HG02571 (cell line): ENCODE measurements around the gene OSBP.
"Not testable (repeated sequence)": the region's sequence is repeated elsewhere in the genome, so short reads cannot be mapped to it uniquely, and the experiment has no call there.

Source experiments
- ATAC-seq: cut with Tn5 transposase; IDR thresholded peaks from one replicate; pipeline ENCODE4 v1.9.1; 2021; ENCODE audit warnings: mild to moderate bottlenecking, moderate library complexity; ENCODE audit not compliant: unreplicated experiment

Gene OSBP, protein sequence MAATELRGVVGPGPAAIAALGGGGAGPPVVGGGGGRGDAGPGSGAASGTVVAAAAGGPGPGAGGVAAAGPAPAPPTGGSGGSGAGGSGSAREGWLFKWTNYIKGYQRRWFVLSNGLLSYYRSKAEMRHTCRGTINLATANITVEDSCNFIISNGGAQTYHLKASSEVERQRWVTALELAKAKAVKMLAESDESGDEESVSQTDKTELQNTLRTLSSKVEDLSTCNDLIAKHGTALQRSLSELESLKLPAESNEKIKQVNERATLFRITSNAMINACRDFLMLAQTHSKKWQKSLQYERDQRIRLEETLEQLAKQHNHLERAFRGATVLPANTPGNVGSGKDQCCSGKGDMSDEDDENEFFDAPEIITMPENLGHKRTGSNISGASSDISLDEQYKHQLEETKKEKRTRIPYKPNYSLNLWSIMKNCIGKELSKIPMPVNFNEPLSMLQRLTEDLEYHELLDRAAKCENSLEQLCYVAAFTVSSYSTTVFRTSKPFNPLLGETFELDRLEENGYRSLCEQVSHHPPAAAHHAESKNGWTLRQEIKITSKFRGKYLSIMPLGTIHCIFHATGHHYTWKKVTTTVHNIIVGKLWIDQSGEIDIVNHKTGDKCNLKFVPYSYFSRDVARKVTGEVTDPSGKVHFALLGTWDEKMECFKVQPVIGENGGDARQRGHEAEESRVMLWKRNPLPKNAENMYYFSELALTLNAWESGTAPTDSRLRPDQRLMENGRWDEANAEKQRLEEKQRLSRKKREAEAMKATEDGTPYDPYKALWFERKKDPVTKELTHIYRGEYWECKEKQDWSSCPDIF

GRCh38 chr11:59615637-59616395 lies at the start of gene OSBP:
Gene OSBP, minus strand, starts transcription at chr11:59615774. Its CDS starts 110 bp downstream, at chr11:59615664.
- ATAC-seq, result peak; percentile 86

GRCh38 chr11:59660621-59661020 lies 45.0 kb upstream of the OSBP start:
- ATAC-seq, result no peak

DNA sequence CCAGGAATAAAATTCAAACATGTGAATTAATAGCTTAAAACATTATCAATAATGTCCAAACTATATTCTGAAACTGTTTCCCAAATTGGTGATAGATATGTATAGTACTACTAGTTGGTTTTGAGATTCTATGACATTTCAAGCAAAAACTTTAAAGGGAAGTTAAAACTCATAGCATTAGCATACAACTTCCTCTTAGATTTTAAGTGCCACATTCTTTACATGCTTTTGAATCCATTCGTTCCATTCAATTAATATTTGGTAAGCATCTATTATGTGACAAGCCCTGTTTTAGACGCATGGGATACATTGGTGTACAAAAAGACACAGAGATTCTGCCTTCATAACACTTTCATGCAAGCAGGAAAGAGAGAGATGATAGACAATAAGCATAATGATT lies 44.4 kb upstream of the OSBP start:
- no peak for ATAC-seq

DNA sequence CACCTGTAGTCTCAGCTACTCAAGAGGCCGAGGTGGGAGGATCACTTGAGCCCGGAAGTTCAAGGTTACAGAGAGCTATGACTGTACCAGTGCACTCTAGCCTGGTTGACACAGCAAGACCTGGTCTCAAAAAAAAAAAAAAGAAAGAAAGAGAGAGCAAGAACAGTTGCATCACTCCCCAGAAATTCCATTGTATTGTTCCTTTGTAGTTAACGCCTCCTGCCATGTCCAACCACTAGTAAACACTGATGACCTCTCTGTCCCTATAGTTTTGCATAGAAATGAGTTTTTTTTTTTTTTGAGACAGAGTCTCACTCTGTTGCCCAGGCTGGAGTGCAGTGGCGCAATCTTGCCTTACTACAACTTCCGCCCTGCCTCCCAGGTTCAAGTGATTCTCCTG lies 42.5 kb upstream of the OSBP start:
- ATAC-seq, result no peak

DNA sequence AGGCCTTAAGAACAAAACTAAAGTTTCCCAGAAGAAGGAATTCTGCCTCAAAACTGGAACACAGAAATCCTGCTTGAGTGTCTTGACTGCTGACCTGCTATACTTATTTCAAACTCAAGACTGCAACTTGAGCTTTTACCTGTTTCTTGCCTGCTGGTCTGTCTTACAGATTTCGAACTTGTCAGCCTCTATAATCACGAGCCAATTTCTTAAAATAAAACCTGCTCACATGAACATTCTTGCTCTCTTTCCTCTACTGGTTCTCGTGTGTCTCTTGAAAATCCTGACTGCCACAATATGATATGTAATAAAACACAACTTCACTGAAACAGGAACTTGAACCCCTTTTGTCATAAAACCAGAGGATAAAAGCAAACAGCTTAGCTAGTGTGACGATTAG lies 39.3 kb upstream of the OSBP start:
- ATAC-seq, result no peak

- ATAC-seq, result no peak
Measured at GRCh38 chr11:59647245-59647980, 31.8 kb upstream of the OSBP start.

DNA sequence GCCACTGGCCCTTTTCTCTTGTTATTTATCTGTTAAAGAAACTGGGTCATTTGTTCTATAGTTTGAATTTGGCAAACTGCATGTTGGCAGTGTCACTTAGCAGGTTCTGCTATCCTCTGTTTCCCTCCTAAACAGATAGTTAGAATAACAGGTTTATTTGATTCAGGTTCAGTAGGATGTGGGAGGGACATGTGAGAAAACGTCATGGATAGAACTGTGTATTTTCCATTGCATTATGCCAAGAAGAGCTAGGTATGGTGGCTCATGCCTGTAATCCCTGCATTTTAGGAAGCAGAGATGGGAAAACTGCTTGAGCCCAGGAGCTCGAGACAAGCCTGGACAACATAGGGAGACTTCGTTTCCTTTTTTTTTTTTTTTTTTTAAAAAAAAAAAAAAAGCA lies 29.0 kb upstream of the OSBP start:
- no peak for ATAC-seq

GRCh38 chr11:59643390-59643789 lies 27.8 kb upstream of the OSBP start:
- no peak for ATAC-seq

DNA sequence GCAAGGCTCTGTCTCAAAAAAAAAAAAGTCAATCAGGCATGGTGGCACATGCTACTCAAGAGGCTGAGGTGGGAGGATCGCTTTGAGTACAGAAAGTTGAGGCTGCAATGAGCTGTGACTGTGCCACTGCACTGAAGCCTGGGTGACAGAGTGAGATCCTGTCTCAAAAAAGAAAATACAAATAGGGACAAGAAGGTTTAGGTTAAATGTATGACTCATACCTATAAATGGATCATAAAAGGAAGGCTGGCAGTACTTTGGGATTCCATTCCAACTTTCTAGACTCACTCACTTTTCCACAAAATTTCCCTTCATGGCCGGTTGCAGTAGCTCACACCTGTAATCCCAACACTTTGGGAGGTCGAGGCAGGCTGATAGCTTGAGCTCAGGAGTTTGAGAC lies 25.6 kb upstream of the OSBP start:
- ATAC-seq, result no peak

- ATAC-seq, result no peak
Measured at GRCh38 chr11:59630493-59630892, 14.9 kb upstream of the OSBP start.

DNA sequence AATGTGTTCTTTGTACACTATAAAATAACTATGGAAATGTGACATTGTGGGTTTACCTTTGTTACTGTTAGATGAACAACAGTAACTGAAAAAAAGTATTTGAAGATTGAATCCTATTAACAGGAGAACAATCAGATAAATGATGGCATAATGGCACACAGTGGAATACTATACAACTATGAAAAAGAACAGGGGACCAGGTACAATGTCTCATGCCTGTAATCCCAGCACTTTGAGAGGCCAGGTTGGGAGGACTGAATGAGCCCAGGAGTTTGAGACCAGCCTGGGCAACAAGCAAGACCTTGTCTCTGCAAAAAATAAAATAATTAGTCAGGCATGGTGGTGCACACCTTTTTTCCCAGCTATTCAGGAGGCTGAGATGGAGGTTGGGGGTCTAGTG lies 14.4 kb upstream of the OSBP start:
- no peak for ATAC-seq

- ATAC-seq, result not testable (repeated sequence)
Measured at GRCh38 chr11:59626969-59627368, 11.4 kb upstream of the OSBP start.

DNA sequence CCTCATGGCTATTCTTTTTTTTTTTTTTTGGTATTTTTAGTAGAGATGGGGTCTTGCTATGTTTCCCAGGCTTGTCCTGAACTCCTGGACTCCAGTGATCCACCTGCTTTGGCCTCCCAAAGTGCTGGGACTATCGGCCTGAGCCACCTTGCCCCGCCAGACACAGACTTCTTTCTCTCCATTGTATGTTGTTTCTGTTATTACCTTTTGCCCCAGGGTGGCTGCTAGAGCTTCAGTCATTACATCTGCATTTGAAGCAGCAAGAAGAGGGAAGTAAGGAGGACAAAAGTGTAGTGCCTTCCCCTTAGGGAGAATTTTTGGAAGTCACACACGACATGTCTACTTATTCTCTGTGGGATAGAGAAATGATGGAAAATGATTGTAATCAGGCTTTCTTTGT lies 10.1 kb upstream of the OSBP start:
- ATAC-seq, result no peak

GRCh38 chr11:59617876-59618275 lies 2.3 kb upstream of the OSBP start:
- no peak for ATAC-seq

DNA sequence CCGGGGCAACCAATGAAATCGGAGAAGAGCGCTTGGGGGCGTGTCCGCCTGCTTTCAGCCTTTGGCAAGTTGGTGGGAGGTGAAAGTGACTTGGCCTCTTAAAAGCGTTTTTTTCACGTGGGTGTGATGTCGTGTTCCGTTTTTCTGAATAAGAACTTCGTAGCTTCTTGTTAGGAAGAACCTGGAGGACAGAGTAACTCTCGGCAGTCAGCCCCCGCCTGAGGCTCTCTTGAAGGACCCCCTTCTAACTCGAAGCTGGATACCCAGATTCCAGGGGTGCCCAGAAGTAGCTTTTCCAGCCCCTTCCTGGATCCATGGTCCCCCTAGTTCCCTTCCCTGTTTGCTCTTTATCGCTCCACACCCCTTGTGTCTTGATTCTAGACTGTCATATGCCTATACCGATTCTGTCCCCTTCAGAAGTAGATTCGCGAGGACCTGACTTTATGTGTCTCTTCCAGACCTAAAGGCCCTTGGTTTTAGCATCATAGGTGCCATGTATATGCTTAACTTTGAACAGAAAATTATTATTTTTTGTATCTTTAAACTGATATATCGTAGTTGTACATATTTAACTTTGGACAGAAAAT lies 915 bp upstream of the OSBP start:
- no peak for ATAC-seq

DNA sequence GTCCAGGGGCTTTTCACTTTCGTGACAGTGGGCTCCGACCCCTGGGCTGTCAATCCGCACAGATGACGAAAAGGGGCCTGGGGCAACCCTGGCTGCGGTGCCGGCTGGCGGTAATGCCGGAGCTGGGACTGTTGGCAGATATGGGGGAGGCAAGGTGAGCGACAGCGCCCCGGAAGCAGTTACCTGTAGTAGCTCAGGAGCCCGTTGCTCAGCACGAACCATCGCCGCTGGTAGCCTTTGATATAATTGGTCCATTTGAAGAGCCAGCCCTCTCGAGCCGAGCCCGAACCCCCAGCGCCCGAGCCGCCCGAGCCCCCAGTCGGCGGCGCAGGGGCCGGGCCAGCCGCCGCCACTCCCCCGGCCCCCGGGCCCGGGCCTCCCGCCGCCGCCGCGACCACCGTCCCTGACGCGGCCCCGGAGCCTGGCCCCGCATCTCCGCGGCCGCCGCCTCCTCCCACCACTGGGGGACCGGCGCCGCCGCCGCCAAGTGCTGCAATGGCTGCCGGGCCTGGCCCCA lies 396 bp downstream of the OSBP start:
- ATAC-seq, result peak; percentile 7

GRCh38 chr11:59614277-59615119 lies 1.1 kb downstream of the OSBP start:
- no peak for ATAC-seq

GRCh38 chr11:59611570-59612565 lies 3.7 kb downstream of the OSBP start:
- no peak for ATAC-seq
